HL-60/S4 (cell line): ENCODE measurements around the gene SLC30A9.

ENCODE experiments used
- in situ Hi-C: fragments of 300-500 bp; cut with MboI; formaldehyde crosslinking; loops from 2 replicates; pipeline ENCODE4 v1.14.3; 2022; ENCODE audit warnings: low sequenced_read_pairs

SLC30A9 gene

DNA sequence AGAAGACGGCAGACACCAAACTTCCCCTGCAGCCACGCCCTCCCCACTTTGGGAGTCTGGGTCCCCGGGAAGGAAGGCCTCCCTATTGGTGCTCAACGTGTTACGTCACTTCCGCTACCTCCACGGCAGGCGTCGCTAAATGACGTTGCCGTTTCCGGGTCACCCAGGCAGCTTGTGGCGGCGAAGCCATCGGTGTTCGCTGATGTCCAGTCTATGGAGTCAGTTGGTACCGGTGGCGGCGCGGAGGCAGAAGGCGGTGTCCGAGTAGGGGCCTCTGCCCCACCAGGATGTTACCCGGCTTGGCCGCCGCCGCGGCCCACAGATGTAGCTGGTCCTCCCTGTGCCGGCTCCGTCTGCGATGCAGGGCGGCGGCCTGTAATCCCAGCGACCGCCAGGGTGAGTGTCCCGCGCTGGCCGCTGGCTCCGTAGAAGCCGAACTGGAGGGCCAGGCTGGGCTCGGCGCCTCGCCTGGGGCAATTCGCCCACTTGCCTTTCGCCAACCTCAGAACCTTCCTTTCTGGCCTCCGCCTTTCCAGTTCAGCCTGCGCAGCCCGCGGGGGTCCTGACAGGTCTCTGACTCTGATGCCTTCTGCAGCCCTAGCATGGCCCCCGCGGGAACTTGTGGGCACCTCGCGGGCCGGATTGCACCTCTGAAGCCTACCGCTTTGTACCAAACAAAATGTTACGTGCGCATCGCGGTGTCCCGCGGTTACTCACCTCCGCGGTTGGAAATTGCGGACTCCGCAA is at the start of gene SLC30A9:
SLC30A9 (plus strand) TSS at position 166 of the 747 bp plus-strand sequence; CDS start at position 288, 122 bp downstream.
- in situ Hi-C loops = no loop called here

DNA sequence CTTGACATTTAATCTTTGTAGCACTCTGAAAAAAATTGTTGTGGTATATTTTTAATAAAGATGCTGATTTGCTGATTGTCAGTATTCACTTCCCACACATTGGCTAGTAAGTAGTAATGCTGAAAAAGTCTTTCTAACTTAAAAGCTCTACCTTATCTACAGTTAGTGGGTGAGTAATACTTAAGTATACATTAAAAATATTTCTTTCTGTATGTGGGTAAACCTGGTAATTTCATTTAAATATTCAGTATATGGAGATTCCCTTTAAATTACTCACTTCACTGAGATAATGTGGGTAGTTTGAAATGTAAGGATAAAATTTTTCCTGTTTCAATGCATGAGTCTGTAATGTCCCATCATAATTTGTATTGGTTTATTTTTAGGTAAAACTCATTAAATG is 49.5 kb upstream of the SLC30A9 start:
- in situ Hi-C loops = no loop called here

DNA sequence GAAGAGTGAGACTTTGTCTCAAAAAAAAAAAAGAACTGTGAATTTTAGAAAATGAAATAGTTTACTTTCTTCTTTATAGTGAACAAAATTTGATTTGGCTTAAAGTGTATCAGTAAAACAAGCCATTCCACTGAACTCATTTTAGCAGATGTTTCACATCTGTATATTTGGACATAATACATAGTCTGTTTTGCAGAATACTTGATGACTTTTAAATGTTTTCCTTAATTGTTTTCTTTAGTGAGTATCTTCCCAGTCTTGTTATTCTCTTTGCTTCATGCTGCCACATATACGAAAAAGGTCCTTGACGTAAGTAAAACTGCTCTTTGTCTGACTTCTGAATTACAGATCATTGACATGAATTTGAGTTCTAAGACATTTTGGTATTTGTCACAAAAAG is 46.8 kb upstream of the SLC30A9 start:
- in situ Hi-C loops = no loop called here

DNA sequence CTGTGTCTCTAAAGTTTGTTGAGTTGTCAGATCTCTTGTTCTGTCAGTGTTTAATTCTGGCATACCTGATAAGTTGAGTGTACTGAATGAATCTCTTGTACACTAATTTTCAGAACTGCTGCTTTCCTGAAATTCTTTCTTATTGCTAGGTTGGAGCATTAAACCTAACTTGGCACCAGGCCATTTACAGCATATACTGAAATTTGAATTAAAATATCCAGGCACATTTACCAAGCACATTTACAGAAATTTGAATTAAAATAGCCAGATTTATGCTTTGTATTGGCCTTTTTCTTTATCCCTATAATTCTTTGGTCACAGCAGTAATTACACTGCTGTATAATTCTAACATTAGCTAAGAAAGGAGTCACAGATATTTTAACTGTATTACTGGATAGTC is 46.2 kb upstream of the SLC30A9 start:
- in situ Hi-C loops = no loop called here

DNA sequence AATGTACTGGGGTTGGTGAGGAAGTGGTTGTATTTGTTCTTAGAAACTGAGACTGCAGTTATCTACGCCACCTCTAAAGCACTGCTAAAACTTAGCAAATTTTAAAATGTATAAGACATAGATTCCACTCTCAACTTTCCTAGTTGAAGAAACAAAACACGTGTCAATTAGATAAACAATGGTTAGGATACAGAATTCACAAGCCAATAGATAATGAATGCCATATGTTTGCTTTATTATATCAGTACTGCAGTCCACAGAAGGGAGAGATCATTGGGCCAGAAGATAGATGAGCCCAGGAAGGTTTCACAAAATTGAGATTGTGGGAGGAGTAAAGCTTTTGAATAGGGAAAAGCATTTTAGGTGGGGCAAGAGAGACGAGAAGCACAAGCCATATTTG is 40.8 kb upstream of the SLC30A9 start:
- in situ Hi-C loops = no loop called here

DNA sequence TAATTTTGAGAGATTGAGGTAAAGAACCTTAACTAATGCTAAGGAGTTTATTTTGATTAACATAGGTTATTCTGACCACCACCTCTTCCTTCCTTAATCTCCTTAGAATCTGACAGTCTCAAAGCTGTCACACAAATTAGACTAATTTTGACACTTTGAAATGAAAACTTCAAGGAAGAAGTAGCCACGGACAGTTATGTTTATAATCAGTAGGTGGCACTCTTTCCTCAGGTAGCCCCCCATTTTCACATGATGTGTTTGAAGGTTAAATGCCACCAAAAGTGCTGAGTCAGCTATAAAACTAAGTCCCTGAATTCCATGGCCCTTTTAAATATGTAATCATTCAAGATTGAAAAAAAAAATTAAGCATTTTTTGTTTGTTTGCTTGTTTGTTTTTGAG is 32.7 kb upstream of the SLC30A9 start:
- in situ Hi-C loops = loop anchor here (25.0 kb wide), 1 partner anchor 305 kb away; no protein-coding TSS in a partner anchor

DNA sequence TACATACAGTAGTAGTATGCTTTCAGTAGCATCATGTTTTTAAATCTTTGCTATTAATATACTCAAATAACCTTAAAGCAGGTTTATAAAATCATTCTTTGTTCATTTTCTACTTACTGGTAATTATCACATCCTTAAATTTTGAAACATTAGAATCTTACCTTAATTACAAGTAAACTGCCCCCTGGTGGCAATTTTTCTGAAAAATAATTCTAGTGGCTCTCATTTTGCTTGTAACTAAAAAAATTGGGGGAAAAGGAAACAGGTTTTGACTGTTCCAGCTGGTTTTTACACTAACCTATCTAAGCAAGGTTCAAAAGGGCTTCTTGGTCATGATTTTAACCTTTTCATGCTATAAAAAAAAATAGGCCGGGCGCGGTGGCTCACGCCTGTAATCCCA is 27.2 kb upstream of the SLC30A9 start:
- in situ Hi-C loops = loop anchor here (25.0 kb wide), 1 partner anchor 299 kb away; no protein-coding TSS in a partner anchor

DNA sequence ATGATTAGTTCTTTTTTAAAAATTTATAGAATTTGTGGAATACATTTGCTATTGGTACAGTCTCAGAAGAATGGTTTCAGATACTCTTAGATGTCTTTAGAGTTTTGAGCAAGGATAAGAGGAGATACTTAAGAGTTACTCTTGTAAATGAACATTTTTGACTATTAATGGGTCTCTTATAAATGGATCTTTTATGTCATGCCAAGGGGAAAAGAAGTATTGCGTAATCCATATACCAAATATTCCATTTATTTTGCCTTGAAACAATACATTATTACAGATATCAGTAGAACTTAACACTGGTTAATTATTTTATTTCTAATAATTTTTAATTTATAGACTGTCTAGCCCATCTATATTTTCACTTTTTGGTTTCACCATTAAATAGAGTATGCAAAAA is 25.9 kb upstream of the SLC30A9 start:
- in situ Hi-C loops = loop anchor here (25.0 kb wide), 1 partner anchor 298 kb away; no protein-coding TSS in a partner anchor

DNA sequence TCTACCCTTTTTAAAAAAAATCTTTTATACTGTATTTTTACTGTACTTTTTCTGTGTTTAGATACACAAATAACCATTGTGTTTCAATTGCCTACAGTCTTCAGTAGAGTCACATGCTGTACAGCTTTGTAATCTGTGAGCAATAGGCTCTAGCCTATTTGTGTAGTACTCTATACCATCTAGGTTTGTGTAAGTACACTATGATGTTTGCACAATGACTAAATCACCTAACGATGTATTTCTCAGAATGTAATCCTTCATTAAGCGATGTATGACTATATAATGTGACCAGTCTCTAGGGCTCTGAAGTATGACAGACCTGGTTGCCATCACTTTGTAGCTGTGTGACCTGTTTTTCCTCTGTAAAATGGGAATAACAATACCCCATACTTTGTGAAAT is 22.9 kb upstream of the SLC30A9 start:
- in situ Hi-C loops = loop anchor here (25.0 kb wide), 1 partner anchor 295 kb away; no protein-coding TSS in a partner anchor

DNA sequence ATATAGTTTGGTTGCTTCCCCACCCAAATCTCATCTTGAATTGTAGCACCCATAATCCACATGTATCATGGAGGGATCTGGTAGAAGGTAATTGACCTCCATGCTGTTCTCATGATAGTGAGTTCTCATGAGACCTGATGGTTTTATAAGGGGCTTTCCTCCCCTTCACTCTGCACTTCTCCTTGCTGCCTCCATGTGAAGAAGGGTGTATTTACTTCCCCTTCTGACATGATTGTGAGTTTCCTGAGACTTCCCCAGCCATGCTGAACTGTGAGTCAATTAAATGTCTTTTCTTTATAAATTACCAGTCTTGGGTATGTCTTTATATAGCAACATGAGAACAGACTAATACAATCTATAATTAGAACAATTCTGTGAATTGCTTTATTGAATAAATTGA is 20.7 kb upstream of the SLC30A9 start:
- in situ Hi-C loops = loop anchor here (25.0 kb wide), 1 partner anchor 293 kb away; no protein-coding TSS in a partner anchor

DNA sequence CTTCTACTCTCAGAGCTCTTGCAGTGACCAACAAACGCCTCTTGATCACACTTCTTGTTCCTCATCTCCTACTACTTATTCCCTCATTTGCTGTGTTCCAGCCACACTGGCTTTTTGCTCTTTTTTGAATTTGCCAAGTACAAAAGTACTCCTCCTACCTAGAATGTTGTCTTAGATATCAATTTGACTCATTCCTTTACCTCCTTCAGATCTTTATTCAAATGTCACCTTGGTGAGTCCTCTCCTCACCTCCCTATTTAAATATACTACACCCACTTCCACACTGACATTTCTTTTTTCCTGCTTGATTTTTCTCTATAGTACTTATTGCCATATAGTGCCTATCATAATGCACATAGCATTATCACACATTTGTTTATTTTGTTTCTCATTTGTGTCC is 15.0 kb upstream of the SLC30A9 start:
- in situ Hi-C loops = no loop called here

DNA sequence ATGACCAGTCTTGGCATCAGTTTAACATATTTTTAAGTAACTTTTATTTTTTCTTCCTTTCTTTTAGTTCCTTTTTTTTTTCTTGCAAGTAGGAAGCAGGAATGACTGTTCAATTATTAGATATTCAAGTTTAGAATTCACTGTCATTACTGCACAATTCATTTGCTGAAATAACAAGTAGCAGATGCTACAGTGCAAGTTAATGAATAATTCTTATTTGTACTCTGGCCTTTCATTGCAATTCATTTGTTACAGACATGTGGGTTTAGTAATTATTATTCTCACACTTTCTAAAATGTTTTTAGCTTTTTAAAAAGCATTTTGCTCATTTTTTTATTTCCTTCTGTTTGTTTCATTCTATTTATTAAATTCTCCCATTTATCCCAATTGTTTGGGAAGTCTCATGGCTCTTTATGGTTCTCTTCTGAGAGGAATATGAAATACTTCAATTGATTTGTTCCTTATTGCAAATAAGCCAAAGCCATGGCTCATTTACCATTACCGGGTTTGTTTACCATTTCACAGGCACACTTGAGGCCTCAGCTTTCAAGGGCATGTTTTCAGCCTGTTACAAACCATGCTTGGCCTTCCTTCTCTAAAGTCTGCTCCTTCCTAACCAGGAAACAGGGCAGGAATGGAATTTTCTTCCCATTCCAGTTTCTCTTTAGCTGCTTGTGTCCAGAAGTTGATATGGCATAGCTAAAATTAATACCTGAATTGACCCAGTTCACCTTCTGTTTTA is 13.4 kb upstream of the SLC30A9 start:
- in situ Hi-C loops = no loop called here

DNA sequence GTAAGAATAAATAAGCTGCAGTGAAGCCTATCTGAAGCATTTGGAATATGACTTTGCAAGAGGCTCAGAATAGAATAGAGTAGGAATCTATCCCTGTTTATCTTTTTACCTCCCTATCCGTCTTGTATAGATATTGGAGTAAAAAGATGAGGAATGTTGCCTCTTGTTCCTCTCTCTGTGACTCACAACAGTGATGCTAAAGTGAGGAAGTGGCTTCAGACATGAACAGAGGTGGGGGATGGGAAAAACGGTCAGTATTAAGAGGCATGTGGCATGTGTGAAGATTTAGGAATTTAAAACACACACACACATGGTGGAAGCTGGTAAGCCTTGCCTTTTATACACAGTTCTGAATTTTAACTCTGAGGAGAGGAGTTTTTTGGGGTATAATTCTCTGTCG is 12.6 kb upstream of the SLC30A9 start:
- in situ Hi-C loops = no loop called here

DNA sequence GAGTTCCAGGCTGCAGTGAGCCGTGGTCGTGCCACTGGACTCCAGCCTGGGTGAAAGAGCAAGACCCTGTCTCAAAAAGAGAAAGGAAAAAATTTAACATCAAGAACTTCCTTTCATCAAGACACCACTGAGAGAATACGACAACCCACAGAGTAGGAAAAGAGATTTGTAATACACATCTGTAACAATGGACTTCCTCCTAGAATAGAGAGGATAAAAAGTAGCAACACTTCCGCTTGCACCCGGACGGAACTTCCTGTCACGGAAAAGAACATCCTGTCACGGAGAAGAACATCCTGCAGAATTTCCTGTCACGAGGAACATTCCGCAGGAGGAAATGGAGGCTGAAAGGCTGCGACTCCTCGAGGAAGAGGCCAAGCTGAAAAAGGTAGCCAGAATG is 8.9 kb upstream of the SLC30A9 start, which contains the start of gene DCAF4L1:
DCAF4L1 (plus strand) TSS at position 301 of the 400 bp plus-strand sequence; CDS start at position 338, 37 bp downstream.
- in situ Hi-C loops = no loop called here

DNA sequence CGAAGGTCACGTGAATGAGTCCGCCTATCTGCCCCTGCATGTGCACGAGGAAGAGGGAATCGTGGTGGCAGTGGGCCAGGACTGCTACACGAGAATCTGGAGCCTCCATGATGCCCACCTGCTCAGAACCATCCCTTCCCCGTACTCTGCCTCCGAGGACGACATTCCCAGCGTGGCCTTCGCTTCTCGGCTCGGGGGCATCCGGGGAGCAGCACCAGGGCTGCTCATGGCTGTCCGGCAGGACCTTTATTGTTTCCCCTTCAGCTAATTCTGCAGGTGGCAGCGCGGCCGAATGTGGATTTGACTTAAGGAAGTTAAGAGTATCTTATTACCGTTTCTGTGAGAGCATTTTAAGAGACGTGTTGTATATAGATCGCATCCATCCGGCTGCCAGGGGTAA is 7.6 kb upstream of the SLC30A9 start:
- in situ Hi-C loops = no loop called here

DNA sequence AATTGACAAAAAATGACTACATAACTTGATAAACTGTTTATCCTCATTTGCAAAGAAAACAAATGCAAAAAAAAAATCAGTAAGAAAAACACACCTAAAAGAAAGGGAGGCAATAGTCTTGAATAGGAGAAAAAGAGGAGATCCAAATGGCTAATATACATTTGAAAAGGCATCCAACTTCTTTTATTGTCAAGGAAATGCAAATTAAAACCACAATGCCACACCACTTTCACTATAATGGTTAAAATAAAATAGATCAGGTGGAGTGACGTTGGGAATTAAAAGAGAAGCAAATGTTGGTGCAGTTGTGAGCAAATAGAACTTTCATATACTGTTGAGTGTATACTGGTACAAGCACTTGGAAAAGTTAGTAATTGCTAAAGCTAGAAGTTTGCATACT is 5.2 kb upstream of the SLC30A9 start:
- in situ Hi-C loops = no loop called here

DNA sequence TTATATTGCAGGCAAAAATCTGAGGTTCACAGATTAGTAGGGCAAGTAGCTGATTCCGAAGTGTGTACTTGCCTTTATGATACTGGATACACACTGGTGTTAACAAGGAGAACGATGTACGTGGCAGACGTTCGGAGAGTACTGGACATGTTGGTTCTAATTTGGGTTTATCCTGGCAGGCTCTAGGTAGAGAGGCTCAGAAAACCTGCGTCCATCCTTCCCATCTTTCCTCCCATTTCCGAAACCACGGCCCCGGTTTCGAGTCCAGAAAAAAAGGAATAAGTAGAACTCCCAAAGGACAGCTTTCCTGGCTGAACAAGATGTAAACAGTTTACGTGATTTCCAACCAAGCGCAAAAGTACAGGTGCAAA is 351 bp upstream of the SLC30A9 start:
- in situ Hi-C loops = no loop called here

DNA sequence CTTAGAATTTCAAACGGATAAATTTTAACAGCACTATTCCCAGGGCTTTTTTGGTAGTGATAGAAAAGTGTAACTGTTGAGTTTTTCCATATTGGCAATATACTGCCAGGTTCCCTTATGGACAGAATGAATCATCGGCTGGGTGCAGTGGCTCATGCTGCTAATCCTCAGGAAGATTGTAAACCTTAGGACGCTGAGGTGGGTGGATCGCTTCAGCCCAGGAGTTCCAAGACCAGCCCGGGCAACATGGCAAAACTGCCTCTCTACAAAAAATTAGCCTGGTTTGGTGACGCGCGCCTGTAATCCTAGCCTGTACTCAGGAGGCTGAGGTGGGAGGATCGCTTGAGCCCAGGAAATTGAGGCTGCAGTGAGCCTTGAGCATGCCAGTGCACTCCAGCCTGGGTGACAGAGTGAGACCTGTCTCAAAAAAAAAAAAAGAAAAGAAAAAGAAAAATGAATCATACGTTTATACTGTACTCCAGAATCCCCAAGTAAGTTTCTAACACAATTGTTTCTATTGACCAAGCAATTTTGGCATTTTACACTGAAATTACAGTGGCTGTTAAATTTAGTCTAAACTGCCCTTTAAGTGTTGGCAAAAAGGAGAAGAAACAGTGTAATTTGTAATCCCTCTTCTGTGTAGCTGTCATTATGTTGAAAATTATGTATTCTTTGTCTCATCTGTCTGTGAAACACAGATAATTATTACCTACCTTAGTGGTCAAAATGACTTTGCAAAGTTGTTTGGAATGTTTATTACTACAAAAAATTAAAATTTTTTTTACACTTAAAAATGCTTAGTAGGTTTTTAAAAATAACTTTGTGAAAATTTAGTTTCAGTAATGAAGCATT is 1.8 kb downstream of the SLC30A9 start:
- in situ Hi-C loops = no loop called here

DNA sequence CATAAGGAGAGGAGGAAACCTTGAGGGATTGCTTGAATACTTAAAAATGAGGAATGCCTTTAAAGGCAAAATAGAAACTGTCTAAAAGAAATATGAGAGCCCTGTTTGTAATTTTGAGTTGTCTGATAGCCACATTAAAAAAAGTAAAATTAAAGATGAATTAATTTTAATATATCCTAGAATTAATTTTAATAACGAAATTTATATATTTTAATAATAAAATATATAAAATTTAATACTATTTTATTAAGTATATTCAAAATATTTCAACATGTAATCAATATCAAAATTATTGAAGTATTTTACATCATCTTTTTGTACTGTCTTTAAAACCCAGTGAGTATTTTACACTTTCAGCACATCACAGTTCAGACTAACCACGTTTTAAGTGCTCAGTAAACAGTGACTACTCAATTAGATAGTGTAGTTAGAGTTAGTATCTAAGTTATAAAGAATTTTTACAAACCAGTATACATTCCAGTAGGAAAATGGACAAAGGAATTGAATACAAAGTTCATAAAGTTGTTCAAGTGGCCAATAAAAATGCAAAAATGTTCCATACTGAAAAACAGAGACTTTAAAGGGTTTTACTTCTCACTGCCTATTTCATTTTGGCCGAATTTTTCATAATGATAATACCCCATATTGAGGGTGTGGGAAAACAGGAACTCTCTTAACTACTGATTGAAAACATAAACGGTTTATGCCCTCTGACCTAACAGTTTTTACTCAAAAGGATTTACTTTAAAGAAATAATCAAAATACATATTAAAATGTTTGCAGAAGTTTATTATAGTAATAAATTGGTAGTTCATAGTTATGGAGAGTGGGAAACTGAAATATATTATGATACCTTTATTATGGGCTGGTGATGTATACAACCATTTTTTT is 2.9 kb downstream of the SLC30A9 start:
- in situ Hi-C loops = no loop called here

DNA sequence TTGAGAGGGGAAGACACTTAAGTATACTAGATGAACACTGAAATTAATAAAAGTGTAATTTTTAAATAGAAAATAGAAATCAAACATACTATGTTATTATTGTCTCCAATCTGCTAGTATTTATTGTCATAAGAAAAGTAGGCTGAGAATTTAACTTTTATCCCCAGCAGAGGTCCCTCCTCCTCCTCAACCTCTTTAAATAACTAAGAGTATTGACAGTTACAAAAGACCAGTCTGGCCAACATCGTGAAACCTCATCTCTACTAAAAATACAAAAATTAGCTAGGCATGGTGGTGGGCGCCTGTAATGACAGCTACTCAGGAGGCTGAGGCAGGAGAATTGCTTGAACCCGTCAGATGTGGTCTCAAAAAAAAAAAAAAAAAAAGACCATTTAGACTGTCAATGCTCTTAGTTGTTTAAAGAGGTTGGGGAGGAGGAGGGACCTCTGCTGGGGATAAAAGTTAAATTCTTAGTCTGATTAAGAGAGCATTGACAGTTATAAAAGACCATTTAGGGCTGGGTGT is 4.2 kb downstream of the SLC30A9 start:
- in situ Hi-C loops = no loop called here
